ENCODE results near the gene RPL27A. TPM values are rescaled to one million over a fixed set of nuclear protein-coding genes. Genes with fewer than 3 reads are reported as not detected.

The RPL27A gene
- total and polyA plus RNA-seq, 2 donors (not counting 1 experiment from before 2014, with no cell fraction given) = 1,009 to 1,473 TPM

- H3K4me3 ChIP-seq (ENCODE audit: control extremely low read depth in 1 of 5, extremely low read depth in 1 of 5, insufficient read depth in 1 of 5, low read depth in 2 of 5, low read length in 4 of 5) = no peak overlapping the region
- ATAC-seq (ENCODE audit: low read depth) = no peak
- H3K4me1 ChIP-seq (ENCODE audit: control insufficient read depth in 2 of 2, insufficient read depth in 2 of 2, low read length in 2 of 2) = peaks cover 15 to 17% of the 10 kb centered on the region in 2 donors
- no peak overlapping the region for H3K9ac ChIP-seq (ENCODE audit: low read length)
- H3K27ac Mint-ChIP-seq = no peak overlapping the region
- POLR2A ChIA-PET = no interaction called here
- no peaks in the 10 kb centered on the region for H3K27me3 Mint-ChIP-seq
- H3K27ac ChIP-seq (ENCODE audit: low read length in 2 of 2) = no peak overlapping the region
- no peaks in the 10 kb centered on the region for H3K9me3 Mint-ChIP-seq (ENCODE audit: insufficient read depth)
- H3K4me2 ChIP-seq (replicated peaks; ENCODE audit: low read depth, low read length, poor library complexity, severe bottlenecking) = no peak overlapping the region
- intact Hi-C loops (cut with micrococcal nuclease) = no loop called here
- H3K4me3 Mint-ChIP-seq = no peak overlapping the region
- H3K9me3 ChIP-seq (ENCODE audit: control extremely low read depth in 1 of 3, control insufficient read depth in 2 of 3, insufficient read depth in 1 of 3, low read length in 2 of 3) = no peaks in the 10 kb centered on the region
- DNase-seq = no peak
- peaks cover 18% of the 10 kb centered on the region for H3K4me1 Mint-ChIP-seq
- H3K27me3 ChIP-seq (replicated peaks in 1 of 4; ENCODE audit: control extremely low read depth in 1 of 4, control insufficient read depth in 3 of 4, insufficient read depth in 4 of 4, low read length in 3 of 4) = no peaks in the 10 kb centered on the region
- TF ChIP-seq CTCF (IDR thresholded peaks at IDR 0.05) (no peak), EZH2 (IDR thresholded peaks at IDR 0.05; ENCODE audit: borderline replicate concordance, insufficient read depth, low read depth, low read length, poor library complexity, severe bottlenecking) (no peak)
- no peak overlapping the region for H2AFZ ChIP-seq (ENCODE audit: insufficient read depth, low read depth, low read length, poor library complexity, severe bottlenecking)
- no peaks in the 10 kb centered on the region for H3K36me3 ChIP-seq (replicated peaks in 1 of 2; ENCODE audit: control extremely low read depth in 1 of 2, control insufficient read depth in 1 of 2, extremely low read depth in 1 of 2, insufficient read depth in 2 of 2, low read length in 1 of 2)
- no peaks in the 10 kb centered on the region for H4K20me1 ChIP-seq (ENCODE audit: control insufficient read depth, insufficient read depth, low read length, poor library complexity, severe bottlenecking)
- no peaks in the 10 kb centered on the region for H3K79me2 ChIP-seq (ENCODE audit: control insufficient read depth, insufficient read depth, low read length)
- CTCF ChIA-PET = no interaction called here
- WGBS (ENCODE audit: insufficient coverage) = 55% methylated on average over 3 of the region's 4 CpGs
Measured at GRCh38 chr11:8714622-8715225, 32.1 kb downstream of the RPL27A start.

DNA sequence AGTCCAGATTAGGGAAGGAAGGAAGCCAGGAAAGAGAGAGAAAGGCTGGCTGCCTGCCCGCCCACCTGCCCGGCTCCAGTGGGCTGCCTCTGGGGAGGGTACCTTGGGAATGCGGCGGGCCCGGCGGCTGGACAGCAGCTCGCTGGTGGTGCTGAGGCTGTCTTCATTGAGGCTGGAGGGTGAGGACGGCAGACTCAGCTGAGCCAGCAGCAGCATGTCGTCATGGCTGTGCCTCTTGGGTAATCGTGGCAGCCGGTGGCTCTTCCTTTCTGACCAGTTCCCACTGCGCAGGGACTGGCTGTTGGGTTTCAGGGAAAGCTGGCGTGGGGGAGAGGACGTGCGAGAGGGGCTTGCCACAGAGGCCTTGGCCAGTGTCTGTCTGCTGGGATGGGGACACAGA is 32.9 kb downstream of the RPL27A start:
- Mint-ChIP-seq H3K9me3 (ENCODE audit: insufficient read depth) (no peaks in the 10 kb centered on the region), H3K27me3 (no peaks in the 10 kb centered on the region), H3K4me3 (no peak overlapping the region), H3K4me1 (peaks cover 18% of the 10 kb centered on the region), H3K27ac (no peak overlapping the region)
- no peak for TF ChIP-seq CTCF (IDR thresholded peaks at IDR 0.05)
- no peak for TF ChIP-seq EZH2 (IDR thresholded peaks at IDR 0.05; ENCODE audit: borderline replicate concordance, insufficient read depth, low read depth, low read length, poor library complexity, severe bottlenecking)
- H3K36me3 ChIP-seq (replicated peaks in 1 of 2; ENCODE audit: control extremely low read depth in 1 of 2, control insufficient read depth in 1 of 2, extremely low read depth in 1 of 2, insufficient read depth in 2 of 2, low read length in 1 of 2) = no peaks in the 10 kb centered on the region
- H3K79me2 ChIP-seq (ENCODE audit: control insufficient read depth, insufficient read depth, low read length) = no peaks in the 10 kb centered on the region
- DNase-seq = no peak
- ChIA-PET CTCF (no interaction called here), POLR2A (no interaction called here)
- H3K27ac ChIP-seq (ENCODE audit: low read length in 2 of 2) = no peak overlapping the region
- H3K4me2 ChIP-seq (replicated peaks; ENCODE audit: low read depth, low read length, poor library complexity, severe bottlenecking) = no peak overlapping the region
- no peak overlapping the region for H3K4me3 ChIP-seq (ENCODE audit: control extremely low read depth in 1 of 5, extremely low read depth in 1 of 5, insufficient read depth in 1 of 5, low read depth in 2 of 5, low read length in 4 of 5)
- no peaks in the 10 kb centered on the region for H3K27me3 ChIP-seq (replicated peaks in 1 of 4; ENCODE audit: control extremely low read depth in 1 of 4, control insufficient read depth in 3 of 4, insufficient read depth in 4 of 4, low read length in 3 of 4)
- H2AFZ ChIP-seq (ENCODE audit: insufficient read depth, low read depth, low read length, poor library complexity, severe bottlenecking) = no peak overlapping the region
- H4K20me1 ChIP-seq (ENCODE audit: control insufficient read depth, insufficient read depth, low read length, poor library complexity, severe bottlenecking) = no peaks in the 10 kb centered on the region
- H3K9me3 ChIP-seq (ENCODE audit: control extremely low read depth in 1 of 3, control insufficient read depth in 2 of 3, insufficient read depth in 1 of 3, low read length in 2 of 3) = no peaks in the 10 kb centered on the region
- H3K4me1 ChIP-seq (ENCODE audit: control insufficient read depth in 2 of 2, insufficient read depth in 2 of 2, low read length in 2 of 2) = peaks cover 15 to 17% of the 10 kb centered on the region in 2 donors
- ATAC-seq (ENCODE audit: low read depth) = no peak
- WGBS (ENCODE audit: insufficient coverage) = 98% methylated on average over 15 of the region's 15 CpGs
- H3K9ac ChIP-seq (ENCODE audit: low read length) = no peak overlapping the region
- intact Hi-C loops (cut with micrococcal nuclease) = no loop called here

All from B cell (primary cell).